GM12878 (cell line): ENCODE results near the gene RPL9.

Source experiments
- ASH2L ChIP-seq: fragments of 300-600, 200-600 bp; sonication (generic); IDR thresholded peaks from 2 replicates; pipeline ENCODE4 v1.6.1; 2017; ENCODE audit warnings: low read depth, mild to moderate bottlenecking, borderline replicate concordance
- BCL11A ChIP-seq: IDR thresholded peaks from 2 replicates; pipeline ENCODE4 v1.6.1; 2011; ENCODE audit warnings: low read depth, low read length
- CEBPZ ChIP-seq: fragments of 150-350 bp; IDR thresholded peaks from 2 replicates; pipeline ENCODE4 v1.6.1; 2016; ENCODE audit warnings: low read depth, low read length
- CTCF ChIP-seq, 3 experiments: IDR thresholded peaks in 2 of 3; conservative IDR thresholded peaks in 1 of 3; 2 replicates each; pipeline ENCODE4 v1.5.1; 2011; ENCODE audit warnings: low read depth in 3 of 3, low read length in 3 of 3, mild to moderate bottlenecking in 3 of 3, control low read depth in 2 of 3, moderate library complexity in 2 of 3, inconsistent platforms in 1 of 3, mixed read lengths in 1 of 3; ENCODE audit not compliant: control insufficient read depth in 2 of 3, insufficient read depth in 1 of 3; ENCODE audit errors: extremely low read depth in 1 of 3
- E2F4 ChIP-seq: IDR thresholded peaks from 2 replicates; pipeline ENCODE4 v1.6.1; 2012; ENCODE audit warnings: low read depth, low read length, improper control_type of control experiment
- EP300 ChIP-seq, 2 experiments: fragments of 150-350 bp in 1 of 2; IDR thresholded peaks; 2 replicates each; pipeline ENCODE4 v1.6.1; 2011 to 2012; ENCODE audit warnings: low read depth in 2 of 2, low read length in 2 of 2, borderline replicate concordance in 1 of 2, improper control_type of control experiment in 1 of 2, inconsistent platforms in 1 of 2; ENCODE audit not compliant: control insufficient read depth in 1 of 2
- EZH2 ChIP-seq: IDR thresholded peaks from 2 replicates; pipeline ENCODE4 v1.6.1; 2012; ENCODE audit warnings: low read depth, mild to moderate bottlenecking, control low read depth, inconsistent platforms, low read length, borderline replicate concordance; ENCODE audit not compliant: control insufficient read depth
- IKZF1 ChIP-seq: fragments of 450-650 bp; conservative IDR thresholded peaks from 2 replicates; pipeline ENCODE4 v1.6.1; 2017; ENCODE audit warnings: antibody characterized with exemption, mild to moderate bottlenecking
- JUND ChIP-seq: IDR thresholded peaks from 2 replicates; pipeline ENCODE4 v1.6.1; 2012; ENCODE audit warnings: low read depth, mild to moderate bottlenecking, low read length, improper control_type of control experiment, moderate library complexity
- PML ChIP-seq: IDR thresholded peaks from 2 replicates; pipeline ENCODE4 v1.6.1; 2012; ENCODE audit warnings: low read length, inconsistent platforms
- RAD21 ChIP-seq: IDR thresholded peaks from 2 replicates; pipeline ENCODE4 v1.6.1; 2011; ENCODE audit warnings: mild to moderate bottlenecking, low read depth, low read length, moderate library complexity; ENCODE audit not compliant: insufficient read depth
- TCF7 ChIP-seq: IDR thresholded peaks from 2 replicates; pipeline ENCODE4 v1.6.1; 2014; ENCODE audit warnings: antibody characterized with exemption, borderline replicate concordance

GRCh38 chr4:39453738-39454137 is 5.0 kb downstream of the RPL9 start:
- no peak for TF ChIP-seq BCL11A
- no peak for TF ChIP-seq CTCF (IDR thresholded peaks at IDR 0.05 in 2 of 3, conservative IDR thresholded peaks at IDR 0.05 in 1 of 3; ENCODE audit: control insufficient read depth in 2 of 3, extremely low read depth in 1 of 3, insufficient read depth in 1 of 3, low read depth in 3 of 3, low read length in 3 of 3)
- no peak for TF ChIP-seq CEBPZ
- TF ChIP-seq PML: no peak
- no peak for TF ChIP-seq JUND
- no peak for TF ChIP-seq TCF7
- no peak for TF ChIP-seq RAD21
- TF ChIP-seq EP300 (IDR thresholded peaks at IDR 0.05; ENCODE audit: borderline replicate concordance in 1 of 2, control insufficient read depth in 1 of 2, low read depth in 2 of 2, low read length in 2 of 2): no peak
- TF ChIP-seq EZH2: no peak
- no peak for TF ChIP-seq E2F4
- no peak for TF ChIP-seq ASH2L
- no peak for TF ChIP-seq IKZF1
